Metanephros (tissue), 1 donor: Measurements from ENCODE around the gene RTTN. TPM values are rescaled to one million over a fixed set of nuclear protein-coding genes. Genes with fewer than 3 reads are reported as not detected.

Experiments used
- total RNA-seq: library from RNA; depleted of rRNA; stranded (reverse); fragments of >200 nt; gene quantifications from one replicate; pipeline ENCODE4 v1.2.3, GENCODE V29; 2014

RTTN gene
- 37.3 TPM for total RNA-seq

GRCh38 chr18:70205421-70206397 lies at the start of gene RTTN:
Gene RTTN (minus strand): TSS chr18:70205687. CDS start chr18:70205658, 29 bp downstream.

Other genes with a start within 250 kb of the RTTN start
- 24.6 TPM for gene SOCS6, start 83.4 kb upstream of the RTTN start, total RNA-seq